Inflammatory macrophage (primary cell): ENCODE results near the gene TTLL6.
"Not testable (repeated sequence)": the region's sequence is repeated elsewhere in the genome, so short reads cannot be mapped to it uniquely, and the experiment has no call there.

Experiments used
- DNase-seq, 2 donors: peaks; one replicate each; pipeline ENCODE4 v3.0.0-alpha.2; 2020 to 2022

Gene TTLL6

GRCh38 chr17:48722915-48723422 is 94.1 kb downstream of the TTLL6 start, which contains the start of gene PRAC2:
Gene PRAC2, plus strand, starts transcription at chr17:48723185. Its CDS starts 1,226 bp downstream, at chr17:48724411.
- no peak for DNase-seq

- no peak for DNase-seq
Measured at GRCh38 chr17:48722201-48722907, 94.7 kb downstream of the TTLL6 start, which contains the start of gene PRAC1. Gene PRAC1, minus strand, starts transcription at chr17:48722518. Its CDS starts 126 bp downstream, at chr17:48722392.

GRCh38 chr17:48721009-48721402 is 96.0 kb downstream of the TTLL6 start:
- DNase-seq = no peak

- no peak for DNase-seq
Measured at GRCh38 chr17:48720266-48721008, 96.6 kb downstream of the TTLL6 start.

GRCh38 chr17:48719642-48720265 is 97.3 kb downstream of the TTLL6 start:
- no peak for DNase-seq

- DNase-seq = no peak
Measured at GRCh38 chr17:48718761-48719641, 98.0 kb downstream of the TTLL6 start.

- no peak for DNase-seq
Measured at GRCh38 chr17:48718227-48718760, 98.7 kb downstream of the TTLL6 start.

GRCh38 chr17:48717367-48718226 is 99.4 kb downstream of the TTLL6 start:
- peak in 1 of 2 donors; percentile 35 for DNase-seq

- DNase-seq = not testable (repeated sequence)
Measured at GRCh38 chr17:48716549-48716948, 100.5 kb downstream of the TTLL6 start.

- DNase-seq = no peak
Measured at GRCh38 chr17:48715496-48716399, 101.3 kb downstream of the TTLL6 start.
